Neural crest cell (in vitro differentiated cells): ENCODE data around the gene RASAL3. TPM values are rescaled to one million over a fixed set of nuclear protein-coding genes. Genes with fewer than 3 reads are reported as not detected.

ENCODE experiments used
- DNase-seq: peaks from one replicate; pipeline ENCODE4 v3.0.0; 2021; ENCODE audit warnings: low read depth, mixed read lengths, low spot score
- H3K27ac Mint-ChIP-seq: one replicate; pipeline ENCODE4 v1.8.0; 2021; ENCODE audit warnings: mild to moderate bottlenecking, mixed read lengths; ENCODE audit not compliant: unreplicated experiment
- H3K27me3 Mint-ChIP-seq: 2 replicates; pipeline ENCODE4 v1.8.0; 2021; ENCODE audit warnings: low read depth, mild to moderate bottlenecking, mixed read lengths
- H3K36me3 Mint-ChIP-seq: 2 replicates; pipeline ENCODE4 v1.8.0; 2021; ENCODE audit warnings: low read depth, mild to moderate bottlenecking, mixed read lengths
- H3K4me1 Mint-ChIP-seq: 2 replicates; pipeline ENCODE4 v1.8.0; 2021; ENCODE audit warnings: mixed read lengths
- H3K4me3 Mint-ChIP-seq: one replicate; pipeline ENCODE4 v1.8.0; 2021; ENCODE audit warnings: mild to moderate bottlenecking, mixed read lengths
- H3K9me3 Mint-ChIP-seq: 2 replicates; pipeline ENCODE4 v1.8.0; 2021; ENCODE audit warnings: mixed read lengths
- total RNA-seq: library from RNA; stranded (reverse); gene quantifications from 2 replicates; pipeline ENCODE4 v1.2.1, GENCODE V29; 2021
- TF ChIP-seq, protein P1 (sequence below): fragments of 200-600 bp; sonication (generic); conservative IDR thresholded peaks from 2 replicates; pipeline ENCODE4 v1.5.0; 2021; ENCODE audit warnings: antibody characterized with exemption, mild to moderate bottlenecking

Gene RASAL3
- total RNA-seq, 1 donor from 2014 or later: not detected

DNA sequence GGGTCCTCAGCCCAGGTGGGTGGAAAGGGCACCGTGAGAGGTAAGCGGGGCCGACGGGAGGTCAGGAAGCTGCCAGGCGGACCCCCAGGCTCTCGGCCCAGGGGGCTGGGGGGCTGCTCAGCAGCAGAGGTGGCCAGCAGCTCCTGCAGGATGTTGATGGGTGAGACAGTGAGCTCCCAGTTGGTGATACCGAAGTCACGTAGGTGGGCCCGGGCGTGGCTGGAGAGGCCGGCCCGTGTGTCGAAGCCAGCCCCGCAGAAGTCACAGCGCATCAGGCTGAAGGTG lies 27.6 kb downstream of the RASAL3 start:
- Mint-ChIP-seq H3K4me3 (no peak overlapping the region), H3K27ac (no peak overlapping the region), H3K9me3 (no peaks in the 10 kb centered on the region), H3K4me1 (peaks cover 14% of the 10 kb centered on the region), H3K36me3 (peaks cover 3% of the 10 kb centered on the region), H3K27me3 (no peaks in the 10 kb centered on the region)
- no peak for DNase-seq
- TF ChIP-seq, protein P1, sequence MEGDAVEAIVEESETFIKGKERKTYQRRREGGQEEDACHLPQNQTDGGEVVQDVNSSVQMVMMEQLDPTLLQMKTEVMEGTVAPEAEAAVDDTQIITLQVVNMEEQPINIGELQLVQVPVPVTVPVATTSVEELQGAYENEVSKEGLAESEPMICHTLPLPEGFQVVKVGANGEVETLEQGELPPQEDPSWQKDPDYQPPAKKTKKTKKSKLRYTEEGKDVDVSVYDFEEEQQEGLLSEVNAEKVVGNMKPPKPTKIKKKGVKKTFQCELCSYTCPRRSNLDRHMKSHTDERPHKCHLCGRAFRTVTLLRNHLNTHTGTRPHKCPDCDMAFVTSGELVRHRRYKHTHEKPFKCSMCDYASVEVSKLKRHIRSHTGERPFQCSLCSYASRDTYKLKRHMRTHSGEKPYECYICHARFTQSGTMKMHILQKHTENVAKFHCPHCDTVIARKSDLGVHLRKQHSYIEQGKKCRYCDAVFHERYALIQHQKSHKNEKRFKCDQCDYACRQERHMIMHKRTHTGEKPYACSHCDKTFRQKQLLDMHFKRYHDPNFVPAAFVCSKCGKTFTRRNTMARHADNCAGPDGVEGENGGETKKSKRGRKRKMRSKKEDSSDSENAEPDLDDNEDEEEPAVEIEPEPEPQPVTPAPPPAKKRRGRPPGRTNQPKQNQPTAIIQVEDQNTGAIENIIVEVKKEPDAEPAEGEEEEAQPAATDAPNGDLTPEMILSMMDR: no peak

DNA sequence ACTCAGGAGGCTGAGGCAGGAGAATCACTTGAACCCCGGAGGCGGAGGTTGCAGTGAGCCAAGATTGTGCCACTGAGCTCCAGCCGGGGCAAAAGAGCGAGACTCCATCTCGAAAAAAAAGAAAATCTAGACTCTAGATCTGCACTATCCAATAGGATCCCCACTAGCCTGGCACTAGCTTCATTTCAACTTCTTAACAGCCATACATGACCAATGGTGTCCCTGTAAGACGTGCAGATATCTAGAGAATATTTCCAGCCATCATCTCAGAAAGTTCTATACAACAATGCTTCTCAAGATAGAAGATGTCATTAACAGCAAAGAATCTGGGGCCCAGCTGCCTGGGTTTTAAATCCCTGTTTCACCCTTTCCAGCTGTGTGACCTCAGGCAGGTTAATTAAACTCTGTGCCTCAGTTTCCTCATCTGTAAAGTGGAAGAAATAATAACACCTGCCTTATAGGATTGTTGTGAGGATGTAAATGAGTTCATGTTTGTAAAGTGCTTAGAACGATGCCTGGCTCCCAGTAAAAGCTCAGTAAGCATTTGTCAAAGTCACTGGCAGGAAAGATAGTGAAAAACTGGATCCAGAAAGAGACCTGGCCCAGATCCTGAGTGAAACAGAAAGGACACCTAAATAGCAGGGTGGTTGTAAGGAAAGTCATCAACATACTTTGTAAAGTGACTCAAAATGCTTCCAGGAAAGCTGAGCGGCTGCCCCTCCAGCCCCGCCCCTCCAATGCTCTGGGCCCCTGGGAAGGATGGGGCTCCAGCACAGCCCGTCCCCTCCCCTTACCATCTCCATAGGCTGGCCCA lies 28.1 kb downstream of the RASAL3 start:
- no peak for DNase-seq
- peaks cover 20% of the 10 kb centered on the region for H3K4me1 Mint-ChIP-seq
- no peaks in the 10 kb centered on the region for H3K9me3 Mint-ChIP-seq
- H3K4me3 Mint-ChIP-seq: peak overlapping the region; percentile 68
- TF ChIP-seq, protein P1: no peak
- peaks cover 3% of the 10 kb centered on the region for H3K36me3 Mint-ChIP-seq
- no peaks in the 10 kb centered on the region for H3K27me3 Mint-ChIP-seq
- no peak overlapping the region for H3K27ac Mint-ChIP-seq

DNA sequence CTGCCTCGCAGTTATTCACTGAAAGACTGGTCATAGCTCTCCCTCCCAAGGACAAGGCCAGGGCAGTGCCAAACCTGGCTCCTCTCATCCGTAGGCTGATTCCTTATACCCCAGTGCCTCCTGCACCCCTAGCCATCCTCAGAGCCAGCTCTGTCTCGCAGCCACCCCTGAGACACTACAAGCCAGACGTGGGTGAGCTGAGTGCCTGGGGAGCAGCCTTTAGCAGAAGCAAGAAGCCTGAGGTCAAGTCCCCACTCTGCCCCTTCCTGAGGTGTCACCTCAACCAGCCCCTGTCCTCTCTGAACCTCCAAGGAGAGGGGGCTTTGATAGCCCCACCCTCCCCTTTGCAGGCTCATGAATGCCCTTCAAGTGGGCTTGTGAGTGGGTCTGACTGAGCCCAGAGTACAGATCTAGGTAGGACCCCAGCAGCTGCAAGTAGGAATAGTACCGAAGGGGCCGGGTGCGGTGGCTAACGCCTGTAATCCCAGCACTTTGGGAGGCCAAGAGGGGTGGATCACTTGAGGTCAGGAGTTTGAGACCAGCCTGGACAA lies 30.8 kb downstream of the RASAL3 start:
- no peaks in the 10 kb centered on the region for H3K9me3 Mint-ChIP-seq
- H3K4me1 Mint-ChIP-seq: peaks cover 23% of the 10 kb centered on the region
- no peak overlapping the region for H3K27ac Mint-ChIP-seq
- TF ChIP-seq, protein P1: no peak
- DNase-seq: no peak
- no peaks in the 10 kb centered on the region for H3K27me3 Mint-ChIP-seq
- peak overlapping the region; percentile 97 for H3K4me3 Mint-ChIP-seq
- H3K36me3 Mint-ChIP-seq: peaks cover 3% of the 10 kb centered on the region

DNA sequence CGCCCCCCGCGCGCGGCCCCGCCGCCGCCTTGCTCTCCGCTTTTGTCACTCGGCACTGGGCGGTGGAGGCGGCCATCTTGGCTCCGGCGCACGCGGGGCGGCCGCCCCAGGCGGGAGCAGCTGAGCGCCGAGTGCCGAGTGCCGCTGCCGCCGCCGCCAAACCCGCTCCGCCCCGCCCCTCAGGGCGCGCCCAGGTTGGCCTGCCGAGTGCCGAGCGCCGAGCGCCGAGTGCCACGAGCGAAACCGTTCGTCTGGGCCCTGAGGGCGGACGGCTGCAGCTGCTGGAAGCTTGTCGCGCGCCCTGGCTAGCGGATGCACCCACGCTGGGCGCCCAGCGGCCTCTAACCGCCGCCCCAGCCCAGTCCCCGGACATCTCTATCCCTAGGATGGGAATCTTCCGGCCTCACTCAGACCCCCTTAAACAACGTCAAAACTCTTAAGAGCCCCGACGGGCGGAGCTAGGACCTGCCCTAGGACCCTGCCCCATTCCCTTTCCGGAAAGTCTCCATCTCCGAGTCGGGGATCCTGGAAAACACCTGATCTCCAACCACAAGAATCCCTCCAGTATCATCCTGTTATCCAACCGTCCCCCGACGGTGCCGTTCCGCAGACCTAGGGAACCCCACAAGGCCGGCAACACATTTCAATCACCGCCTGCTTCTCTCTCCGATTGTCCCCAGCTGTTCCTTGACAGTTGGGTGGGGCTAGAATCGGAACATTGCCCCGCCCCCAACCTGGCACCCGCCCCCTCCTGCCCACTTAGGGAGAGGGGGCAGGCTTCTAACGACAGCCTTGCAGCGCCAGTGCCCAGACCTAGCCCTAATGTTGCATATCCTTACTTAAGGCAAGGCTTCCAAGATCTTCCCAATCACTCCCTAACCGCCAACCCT lies 31.5 kb downstream of the RASAL3 start:
- H3K4me3 Mint-ChIP-seq: peak overlapping the region; percentile 97
- DNase-seq: peak; percentile 87
- H3K4me1 Mint-ChIP-seq: peaks cover 23% of the 10 kb centered on the region
- TF ChIP-seq, protein P1: no peak
- H3K9me3 Mint-ChIP-seq: no peaks in the 10 kb centered on the region
- no peaks in the 10 kb centered on the region for H3K27me3 Mint-ChIP-seq
- H3K27ac Mint-ChIP-seq: peak overlapping the region; percentile 82
- H3K36me3 Mint-ChIP-seq: peaks cover 3% of the 10 kb centered on the region

DNA sequence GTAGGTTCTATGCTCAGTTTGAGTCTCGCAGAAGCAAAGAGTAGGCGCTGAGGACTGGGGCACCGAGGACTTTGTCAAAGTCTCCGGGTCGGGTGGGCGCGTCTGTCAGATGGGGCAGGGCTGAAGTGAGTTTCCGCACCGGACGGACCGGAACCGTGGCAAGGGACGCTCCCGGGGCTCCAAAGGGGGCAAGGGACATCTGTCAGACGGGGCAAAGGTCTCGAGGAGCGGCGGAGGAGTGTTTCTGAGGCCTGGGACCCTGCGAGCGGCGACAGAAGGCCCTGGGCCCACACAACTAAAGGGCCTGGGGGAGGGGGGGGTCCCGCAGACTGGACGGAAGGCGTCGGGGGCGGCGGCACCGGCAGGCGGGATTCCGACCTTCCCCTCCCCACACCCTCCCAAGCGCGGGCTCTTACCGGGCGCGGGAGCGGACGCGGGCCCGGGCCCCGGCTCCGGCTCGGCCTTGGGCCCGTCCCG lies 32.3 kb downstream of the RASAL3 start:
- TF ChIP-seq, protein P1: no peak
- peaks cover 6% of the 10 kb centered on the region for H3K36me3 Mint-ChIP-seq
- peak overlapping the region; percentile 97 for H3K4me3 Mint-ChIP-seq
- no peak for DNase-seq
- H3K4me1 Mint-ChIP-seq: peaks cover 23% of the 10 kb centered on the region
- H3K27me3 Mint-ChIP-seq: no peaks in the 10 kb centered on the region
- H3K9me3 Mint-ChIP-seq: no peaks in the 10 kb centered on the region
- peak overlapping the region; percentile 99 for H3K27ac Mint-ChIP-seq
